ENCODE data around the gene WASHC4.

Gene WASHC4, protein sequence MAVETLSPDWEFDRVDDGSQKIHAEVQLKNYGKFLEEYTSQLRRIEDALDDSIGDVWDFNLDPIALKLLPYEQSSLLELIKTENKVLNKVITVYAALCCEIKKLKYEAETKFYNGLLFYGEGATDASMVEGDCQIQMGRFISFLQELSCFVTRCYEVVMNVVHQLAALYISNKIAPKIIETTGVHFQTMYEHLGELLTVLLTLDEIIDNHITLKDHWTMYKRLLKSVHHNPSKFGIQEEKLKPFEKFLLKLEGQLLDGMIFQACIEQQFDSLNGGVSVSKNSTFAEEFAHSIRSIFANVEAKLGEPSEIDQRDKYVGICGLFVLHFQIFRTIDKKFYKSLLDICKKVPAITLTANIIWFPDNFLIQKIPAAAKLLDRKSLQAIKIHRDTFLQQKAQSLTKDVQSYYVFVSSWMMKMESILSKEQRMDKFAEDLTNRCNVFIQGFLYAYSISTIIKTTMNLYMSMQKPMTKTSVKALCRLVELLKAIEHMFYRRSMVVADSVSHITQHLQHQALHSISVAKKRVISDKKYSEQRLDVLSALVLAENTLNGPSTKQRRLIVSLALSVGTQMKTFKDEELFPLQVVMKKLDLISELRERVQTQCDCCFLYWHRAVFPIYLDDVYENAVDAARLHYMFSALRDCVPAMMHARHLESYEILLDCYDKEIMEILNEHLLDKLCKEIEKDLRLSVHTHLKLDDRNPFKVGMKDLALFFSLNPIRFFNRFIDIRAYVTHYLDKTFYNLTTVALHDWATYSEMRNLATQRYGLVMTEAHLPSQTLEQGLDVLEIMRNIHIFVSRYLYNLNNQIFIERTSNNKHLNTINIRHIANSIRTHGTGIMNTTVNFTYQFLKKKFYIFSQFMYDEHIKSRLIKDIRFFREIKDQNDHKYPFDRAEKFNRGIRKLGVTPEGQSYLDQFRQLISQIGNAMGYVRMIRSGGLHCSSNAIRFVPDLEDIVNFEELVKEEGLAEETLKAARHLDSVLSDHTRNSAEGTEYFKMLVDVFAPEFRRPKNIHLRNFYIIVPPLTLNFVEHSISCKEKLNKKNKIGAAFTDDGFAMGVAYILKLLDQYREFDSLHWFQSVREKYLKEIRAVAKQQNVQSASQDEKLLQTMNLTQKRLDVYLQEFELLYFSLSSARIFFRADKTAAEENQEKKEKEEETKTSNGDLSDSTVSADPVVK

DNA sequence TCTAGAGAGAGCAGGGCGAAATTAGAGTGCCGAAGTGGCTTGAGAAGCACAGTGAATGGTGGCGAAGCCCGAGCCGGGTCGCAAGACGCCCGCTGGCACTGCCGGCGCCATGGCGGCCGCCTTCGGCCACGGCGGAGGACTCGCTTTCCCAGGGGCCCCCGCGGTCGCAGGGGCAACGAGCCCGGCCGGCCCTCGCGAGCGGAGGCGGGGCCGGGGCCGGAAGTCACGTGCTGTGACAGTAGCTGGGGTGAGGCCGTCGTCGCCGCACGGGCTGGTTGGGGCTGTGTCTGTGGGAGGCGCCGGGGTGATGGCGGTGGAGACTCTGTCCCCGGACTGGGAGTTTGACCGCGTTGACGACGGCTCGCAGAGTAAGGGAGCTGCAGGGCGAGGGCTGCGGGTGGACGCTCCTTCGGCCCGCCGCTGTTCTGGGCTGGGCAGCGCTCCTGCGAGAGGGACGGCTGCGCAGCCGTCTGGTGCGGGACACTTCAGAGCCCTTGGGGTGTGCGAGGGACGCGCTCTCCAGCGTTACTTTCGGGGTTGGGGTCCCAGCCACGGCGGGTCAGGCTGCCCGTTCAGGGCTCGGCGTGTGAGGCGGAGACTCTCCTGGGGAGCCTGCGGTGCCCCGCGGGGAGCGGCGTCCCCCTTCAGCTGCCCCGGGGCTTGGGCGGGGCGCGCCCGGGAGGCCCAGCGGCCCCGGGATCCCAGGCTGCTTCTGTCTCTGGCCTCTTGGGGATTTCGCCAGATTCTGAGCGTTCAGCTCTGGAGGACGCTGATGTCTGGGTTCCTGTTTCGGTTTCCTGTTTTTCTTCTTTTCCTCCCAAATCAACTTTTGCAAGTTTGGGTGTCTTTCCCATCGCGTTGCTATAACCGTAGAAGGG, at the start of gene WASHC4:
WASHC4 (plus strand) TSS at position 238 of the 878 bp plus-strand sequence; CDS start at position 308, 70 bp downstream.
- peak; percentile 93 for DNase-seq (ENCODE audit: low spot score)

DNA sequence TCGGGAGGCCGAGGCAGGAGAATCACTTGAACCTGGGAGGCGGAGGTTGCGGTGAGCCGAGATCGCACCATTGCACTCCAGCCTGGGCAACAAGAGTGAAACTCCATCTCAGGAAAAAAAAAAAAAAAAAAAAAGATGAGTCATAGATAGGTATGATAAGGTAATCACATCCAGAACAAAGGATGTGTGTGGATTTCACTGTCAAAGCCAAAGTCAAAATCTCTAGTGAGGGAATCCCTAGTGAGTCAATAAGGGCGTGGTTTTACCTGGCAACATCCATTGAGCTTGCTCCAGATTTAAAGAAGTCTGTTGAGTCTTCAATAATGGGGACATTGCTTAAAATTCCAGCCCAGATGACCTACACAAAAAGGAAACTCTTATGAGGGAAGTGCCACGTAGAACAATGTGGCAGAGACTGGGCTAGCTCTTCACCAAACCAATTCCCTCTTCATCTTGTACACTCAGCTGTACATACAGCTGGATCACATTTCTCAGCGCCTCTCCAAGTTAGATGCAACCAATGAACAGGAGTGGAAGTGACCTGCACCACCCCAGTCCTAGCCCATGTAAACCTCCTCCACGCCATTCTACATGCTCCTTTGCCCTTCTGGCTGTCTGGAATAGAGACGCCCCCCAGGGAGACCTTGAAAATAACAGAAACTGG, 46.7 kb upstream of the WASHC4 start:
- DNase-seq (ENCODE audit: low spot score) = no peak

DNA sequence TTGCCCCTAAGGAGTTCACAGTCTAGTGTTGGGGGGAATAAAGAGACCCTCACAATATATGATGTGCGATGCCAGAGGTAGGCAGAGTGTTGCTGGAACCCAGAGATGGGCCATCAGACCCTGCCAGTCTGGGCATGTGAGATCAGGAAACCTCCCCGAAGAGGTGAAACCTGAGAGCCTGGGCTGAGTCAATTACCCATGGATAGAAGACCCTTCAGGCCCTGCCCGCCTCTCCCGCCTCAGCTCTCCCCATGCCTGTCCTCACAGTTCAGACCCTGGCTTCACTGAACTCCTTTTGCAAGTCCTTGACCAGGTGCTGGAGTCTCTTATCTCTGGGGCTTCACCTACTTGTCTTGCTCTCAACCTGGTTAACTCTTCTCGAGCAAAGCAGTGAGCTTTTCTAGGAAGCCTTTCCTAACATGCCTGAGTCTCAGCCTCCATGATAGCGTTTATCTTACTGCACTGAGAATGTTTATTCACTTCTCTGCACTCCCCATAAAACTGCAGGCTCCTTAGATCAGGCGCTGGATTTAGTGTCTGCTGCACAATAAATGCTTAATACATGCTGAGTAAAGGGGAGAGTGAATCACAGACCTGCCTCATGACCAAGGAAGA, 42.9 kb upstream of the WASHC4 start:
- no peak for DNase-seq (ENCODE audit: low spot score)

DNA sequence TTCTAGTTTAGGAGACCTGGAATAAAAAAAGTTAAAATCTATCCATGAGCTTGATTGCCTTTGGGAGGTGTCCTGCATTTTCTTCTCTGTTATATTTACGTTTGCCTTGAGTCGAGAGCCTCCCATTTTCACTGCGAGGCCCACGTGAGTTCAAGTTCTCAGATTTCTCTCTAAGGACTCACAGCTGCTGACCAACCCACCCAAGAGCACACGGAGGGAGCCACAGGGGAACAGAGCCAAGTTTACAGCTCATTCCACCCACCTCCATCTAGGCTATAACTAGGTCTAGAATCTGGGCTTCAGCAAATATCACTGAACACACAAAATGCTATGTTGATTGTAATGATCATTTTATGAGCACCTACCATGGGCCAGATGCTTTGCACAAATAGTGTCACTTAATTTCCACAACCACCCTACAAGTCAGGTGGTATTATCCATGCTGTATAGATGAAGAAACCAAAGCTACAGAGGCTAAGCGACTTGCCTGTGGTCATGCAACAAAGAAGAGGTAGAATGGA, 40.0 kb upstream of the WASHC4 start:
- no peak for DNase-seq (ENCODE audit: low spot score)

DNA sequence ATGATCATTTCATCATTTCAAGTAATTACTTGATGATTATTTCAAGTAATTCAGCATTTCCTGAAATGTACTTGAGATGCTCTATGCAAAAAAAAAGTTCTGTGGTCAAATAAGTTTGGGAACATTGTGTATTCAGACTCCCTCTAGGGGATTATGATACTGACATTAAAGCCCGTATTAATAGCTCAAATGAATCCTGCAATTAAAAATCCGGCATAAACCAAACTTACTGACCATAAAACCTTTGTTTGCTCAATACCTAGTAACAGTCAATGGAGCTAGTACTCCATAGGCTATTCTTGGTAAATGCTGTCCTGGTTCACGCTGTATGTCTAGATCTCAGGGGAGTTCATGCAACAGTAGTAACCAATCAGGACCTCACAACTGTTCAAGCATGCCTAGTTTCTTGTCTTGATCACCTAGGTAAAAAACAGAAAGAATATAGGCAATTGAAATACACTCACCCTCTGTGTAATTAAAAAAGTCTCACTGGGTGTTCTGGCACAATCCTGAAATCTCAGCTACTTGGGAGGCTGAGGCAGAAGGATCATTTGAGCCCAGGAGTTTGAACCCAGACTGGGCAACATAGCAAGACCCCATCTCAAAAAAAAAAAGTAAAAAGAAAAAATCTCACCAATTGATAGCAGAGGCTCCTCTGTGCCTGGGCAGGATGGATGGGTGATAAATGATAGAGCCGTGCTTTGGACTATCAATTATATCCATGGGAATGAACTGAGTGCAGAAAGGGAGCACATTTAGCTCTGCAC, 37.4 kb upstream of the WASHC4 start:
- DNase-seq (ENCODE audit: low spot score) = no peak

DNA sequence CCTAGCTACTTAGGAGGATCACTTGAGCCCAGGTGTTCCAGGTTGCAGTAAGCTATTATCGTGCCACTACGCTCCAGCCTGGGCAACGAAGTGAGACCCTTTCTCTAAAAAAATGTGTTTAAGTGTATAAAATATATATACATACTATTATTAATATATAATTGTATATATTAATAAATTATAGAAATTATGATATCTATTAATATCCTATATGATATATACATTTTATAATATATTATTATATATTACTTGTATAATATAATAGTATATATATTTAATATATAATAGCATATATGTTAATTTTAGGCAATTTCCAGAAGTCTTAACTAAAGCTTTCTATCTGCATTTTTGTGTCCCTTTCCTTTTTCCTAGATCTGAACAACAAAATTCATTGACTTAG, 35.5 kb upstream of the WASHC4 start:
- no peak for DNase-seq (ENCODE audit: low spot score)

DNA sequence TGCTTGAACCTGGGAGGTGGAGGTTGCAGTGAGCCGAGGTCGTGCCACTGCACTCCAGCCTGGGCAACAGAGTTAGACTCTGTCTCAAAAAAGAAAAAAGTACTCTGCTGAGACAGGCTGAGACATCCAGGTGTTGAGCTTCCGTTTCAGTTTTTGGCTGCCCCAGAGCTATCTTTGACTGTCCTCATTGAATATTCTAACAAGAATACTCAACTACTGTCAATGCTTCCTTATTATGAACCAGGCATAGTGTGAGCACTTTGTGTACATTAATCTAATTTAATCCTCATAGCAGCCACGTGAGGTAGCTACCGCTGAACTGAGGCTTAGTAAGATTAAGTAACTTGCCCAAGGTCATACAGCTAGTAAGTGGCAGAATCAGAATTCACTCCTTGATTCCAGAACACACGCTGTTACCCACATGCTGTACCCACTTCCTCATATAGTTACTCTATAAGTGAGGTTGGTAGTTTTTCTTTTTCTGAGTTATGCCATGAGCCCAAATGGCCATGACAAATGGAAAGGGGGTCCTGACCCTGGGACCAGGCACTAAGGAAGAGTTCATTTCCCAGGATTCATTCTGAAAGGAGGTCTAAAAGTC, 34.5 kb upstream of the WASHC4 start:
- no peak for DNase-seq (ENCODE audit: low spot score)

DNA sequence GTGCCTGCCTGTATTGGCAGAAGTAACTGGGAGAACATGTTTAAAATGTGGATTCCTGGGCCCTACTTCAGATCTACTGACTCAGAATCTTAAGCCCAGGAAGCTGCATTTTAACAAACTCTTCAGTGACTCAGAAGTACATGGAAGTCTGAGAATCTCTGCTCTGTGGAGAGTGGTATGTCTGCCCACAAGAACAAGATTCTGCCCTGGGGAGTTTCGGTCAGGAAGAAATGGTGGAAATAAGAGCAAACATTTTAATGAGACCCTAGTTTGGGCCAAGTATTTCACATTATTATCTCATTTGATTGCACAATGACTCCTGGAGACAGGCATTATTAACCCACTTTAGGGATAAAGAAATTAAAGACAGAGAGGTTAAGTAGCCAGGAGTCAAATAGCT, 31.4 kb upstream of the WASHC4 start:
- DNase-seq (ENCODE audit: low spot score) = no peak

DNA sequence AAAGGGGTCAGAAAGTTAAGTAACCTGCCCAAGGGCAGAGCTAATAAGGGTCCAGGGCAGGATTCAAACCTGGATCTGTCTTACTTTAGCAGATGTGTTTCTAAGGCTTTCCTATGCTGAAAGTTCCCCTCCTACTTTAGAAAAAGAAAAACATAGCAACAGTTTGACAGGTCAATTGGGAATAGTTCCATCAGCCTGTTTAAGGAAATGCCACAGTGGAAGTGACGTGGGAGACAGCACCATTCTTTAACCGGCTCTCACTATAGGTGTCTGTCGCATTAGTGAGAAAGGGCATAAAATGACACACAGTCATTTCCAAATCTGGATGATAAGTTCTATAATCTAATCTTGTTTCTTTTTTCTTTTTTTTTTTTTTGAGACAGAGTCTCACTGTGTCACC, 30.6 kb upstream of the WASHC4 start:
- no peak for DNase-seq (ENCODE audit: low spot score)

DNA sequence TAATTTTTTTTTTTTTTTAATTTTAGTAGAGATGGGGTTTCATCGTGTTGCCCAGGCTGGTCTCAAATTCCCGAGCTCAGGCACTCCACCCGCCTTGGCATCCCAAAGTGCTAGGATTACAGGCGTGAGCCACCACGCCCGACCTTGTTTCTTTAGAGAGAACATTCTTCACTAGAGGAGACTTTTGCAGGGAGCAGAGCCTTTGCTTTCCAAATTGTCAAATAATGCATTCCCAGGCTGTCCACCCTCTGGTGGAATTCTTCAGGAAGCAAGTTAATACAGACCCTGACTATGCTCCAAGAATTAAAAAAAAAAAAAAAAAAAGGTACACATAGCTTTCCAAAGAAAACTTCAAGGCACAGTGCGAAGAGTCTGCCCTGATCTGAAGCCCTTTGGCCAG, 30.1 kb upstream of the WASHC4 start:
- no peak for DNase-seq (ENCODE audit: low spot score)

DNA sequence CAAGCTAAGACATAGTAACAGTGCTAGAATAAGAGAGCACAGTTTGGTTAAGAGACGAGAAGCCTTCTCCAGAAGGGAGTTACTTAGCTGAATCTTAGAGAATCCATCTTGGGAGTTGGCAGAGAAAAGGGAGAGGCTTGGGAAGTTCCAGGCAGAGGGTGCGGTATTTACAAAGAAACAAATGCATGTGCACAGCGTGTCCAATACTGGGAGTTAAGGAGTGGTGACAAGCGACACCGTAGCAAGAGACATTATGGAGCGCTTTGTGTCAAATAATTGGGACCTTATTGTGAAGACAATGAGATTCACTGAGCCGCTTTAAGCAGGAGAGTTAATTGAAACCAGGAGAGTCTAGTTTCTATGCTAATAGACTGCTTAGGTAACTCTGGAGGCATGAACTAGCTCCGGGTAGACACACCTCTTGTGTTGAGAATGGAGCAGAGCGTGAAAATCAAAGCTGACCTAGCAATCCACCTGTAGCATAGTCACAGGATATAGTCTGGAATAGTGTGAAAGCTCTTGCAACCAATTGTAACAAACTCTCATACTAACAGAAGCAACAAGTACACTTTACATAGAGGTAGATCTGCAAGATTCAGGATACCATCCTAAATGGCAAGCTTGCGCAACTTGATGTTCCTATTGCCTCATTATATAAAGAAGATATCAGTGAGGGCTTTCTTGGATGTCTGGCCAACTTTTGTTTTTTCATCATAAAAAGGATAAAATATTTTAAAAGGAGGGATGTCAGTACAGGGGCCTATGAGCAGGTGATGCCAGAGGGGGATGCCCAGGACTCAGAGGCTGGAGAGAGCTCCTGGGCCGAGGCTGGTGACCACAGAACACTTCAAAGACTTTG, 28.6 kb upstream of the WASHC4 start:
- DNase-seq (ENCODE audit: low spot score) = no peak

DNA sequence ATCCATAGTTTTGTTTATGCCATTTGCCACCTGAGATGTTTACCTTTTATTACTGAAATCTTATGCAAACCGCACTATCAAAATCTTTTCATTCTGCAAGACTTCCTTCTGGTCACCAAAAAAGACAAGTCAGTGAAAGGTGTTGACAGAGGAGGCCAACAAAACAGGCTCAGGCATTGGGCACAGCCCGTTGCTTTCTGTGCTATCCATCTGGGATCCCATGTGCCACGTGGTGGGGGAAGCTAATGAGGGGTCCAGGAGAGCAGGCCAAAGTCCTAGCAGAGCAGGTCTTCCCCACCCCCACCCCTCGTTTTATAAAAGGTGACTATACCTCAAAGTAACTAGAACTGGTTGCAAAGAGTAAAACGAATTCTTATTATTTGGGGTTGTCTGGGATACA, 24.5 kb upstream of the WASHC4 start:
- DNase-seq (ENCODE audit: low spot score) = no peak

DNA sequence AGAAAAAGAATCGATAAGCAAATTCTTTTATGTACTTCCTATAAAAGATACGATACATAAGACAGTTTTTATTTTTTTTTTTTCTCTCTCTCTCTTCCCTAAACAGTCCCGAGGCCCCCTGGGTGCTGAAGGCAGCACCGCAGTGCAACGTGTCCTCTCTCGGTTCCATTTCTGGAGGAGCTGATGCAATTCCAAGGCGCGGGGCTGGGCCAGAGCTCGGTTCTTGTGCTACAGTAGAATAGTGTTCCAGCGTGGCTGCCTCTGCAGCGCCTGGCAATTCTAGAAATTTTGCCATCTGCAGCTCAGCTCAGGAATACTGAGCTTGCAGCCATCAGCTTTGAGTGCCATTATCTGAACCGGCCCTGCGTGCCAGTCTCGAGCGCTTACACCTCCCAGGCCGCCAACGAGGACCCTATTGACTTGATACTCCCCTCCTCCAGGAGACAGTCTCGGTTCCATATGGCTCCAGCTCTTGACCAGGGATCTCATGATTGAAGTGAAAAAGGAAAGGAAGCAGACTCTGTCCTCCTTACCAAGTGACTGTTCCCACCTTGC, 23.9 kb upstream of the WASHC4 start:
- DNase-seq (ENCODE audit: low spot score) = peak; percentile 37

DNA sequence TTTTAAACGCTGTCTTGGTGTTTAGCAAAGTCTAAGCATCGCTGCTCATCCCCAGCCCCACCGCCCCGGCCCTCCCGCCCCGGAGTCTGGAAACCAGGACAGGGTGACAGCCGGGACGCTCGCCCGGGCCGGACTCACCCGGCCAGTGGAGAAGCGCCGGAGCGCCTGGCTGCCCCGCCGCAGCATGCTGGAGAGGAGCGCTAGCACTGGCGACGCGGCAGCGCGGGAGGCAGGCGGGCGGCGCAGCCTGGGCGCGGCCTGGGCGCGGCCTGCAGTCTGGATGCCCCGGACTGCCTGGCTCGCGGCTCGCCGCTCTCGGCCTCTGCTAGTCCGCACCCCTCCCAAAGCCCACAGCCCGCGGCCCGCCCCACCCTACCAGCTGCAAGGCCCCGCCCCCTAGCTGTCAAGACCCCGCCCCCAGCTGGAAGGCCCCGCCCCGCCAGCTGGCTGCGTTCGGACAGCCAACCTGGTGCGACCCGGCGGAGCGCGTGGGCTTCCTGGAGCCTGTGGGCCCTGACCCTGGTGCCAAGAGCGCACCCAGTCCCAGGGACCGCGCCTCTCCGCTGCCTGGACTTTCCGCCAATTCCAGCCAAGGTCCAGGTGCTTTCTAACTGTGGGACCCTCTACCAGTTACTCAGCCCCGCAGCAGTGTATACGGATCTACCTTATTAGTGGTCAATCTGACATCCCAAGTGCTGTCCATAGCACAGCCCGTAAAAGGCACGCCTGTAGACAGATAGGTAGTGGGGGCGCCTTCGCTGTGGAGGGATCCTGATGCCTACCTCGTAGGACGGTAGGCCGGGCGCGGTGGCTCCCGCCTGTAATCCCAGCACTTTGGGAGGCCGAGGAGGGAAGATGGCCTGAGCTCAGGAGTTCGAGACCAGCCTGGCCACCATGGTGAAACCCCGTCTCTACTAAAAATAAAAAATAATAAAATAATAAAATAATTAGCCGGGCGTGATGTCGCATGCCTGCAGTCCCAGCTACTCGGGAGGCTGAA, 23.0 kb upstream of the WASHC4 start, which contains the start of gene ALDH1L2:
ALDH1L2 (minus strand) TSS at position 208 of the 1,000 bp plus-strand sequence; CDS start at position 186, 22 bp downstream.
- peak; percentile 65 for DNase-seq (ENCODE audit: low spot score)

DNA sequence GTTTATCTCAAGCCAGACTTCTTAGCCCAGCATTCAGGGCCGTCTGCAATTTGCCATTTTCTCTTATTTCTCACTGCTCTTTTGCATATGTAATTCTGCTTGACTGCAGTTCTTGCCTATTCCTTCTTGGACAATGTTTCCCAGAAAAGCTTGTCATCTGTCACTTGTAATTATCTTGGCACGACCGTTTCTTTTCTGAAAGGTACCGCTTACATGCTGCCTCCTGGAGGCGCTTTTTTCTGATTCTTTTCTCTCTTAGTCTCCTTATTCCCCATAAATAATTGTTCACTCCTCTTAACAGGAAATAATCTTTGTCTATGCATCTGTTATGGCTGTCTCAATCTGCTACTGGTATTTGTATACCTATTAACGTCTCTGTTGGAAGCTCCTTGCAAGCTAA, 22.0 kb upstream of the WASHC4 start:
- DNase-seq (ENCODE audit: low spot score) = no peak

DNA sequence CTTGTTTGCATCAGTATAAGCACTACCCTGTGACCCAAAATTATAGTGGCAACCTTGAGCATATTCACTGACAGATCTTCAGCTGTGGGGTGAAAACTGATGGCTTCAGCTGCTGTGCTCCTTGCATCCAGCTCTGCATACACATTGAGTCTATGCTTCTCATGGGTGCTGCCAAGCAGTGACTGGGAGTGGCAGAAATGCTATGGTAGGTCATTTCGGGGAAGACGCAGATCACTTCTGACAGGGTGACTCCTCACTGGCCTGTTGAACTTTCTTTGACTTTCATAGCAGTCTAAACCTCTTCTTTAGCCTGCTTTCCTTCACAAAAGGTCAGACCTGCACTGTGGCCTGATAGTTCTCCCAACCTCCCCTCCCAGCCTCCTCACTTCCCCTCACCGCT, 17.7 kb upstream of the WASHC4 start:
- no peak for DNase-seq (ENCODE audit: low spot score)
